ENCODE results near the gene PPIA. TPM values are rescaled to one million over a fixed set of nuclear protein-coding genes. Genes with fewer than 3 reads are reported as not detected.
"Not testable (repeated sequence)": the region's sequence is repeated elsewhere in the genome, so short reads cannot be mapped to it uniquely, and the experiment has no call there.

Gene PPIA
- polyA plus RNA-seq, 3 donors: 1,223 to 1,327 (median 1,239) TPM

GRCh38 chr7:44772440-44772839 is 24.0 kb upstream of the PPIA start:
- no peak for DNase-seq

GRCh38 chr7:44772867-44773266 is 23.6 kb upstream of the PPIA start:
- no peak for DNase-seq

- not testable (repeated sequence) for DNase-seq
Measured at GRCh38 chr7:44774486-44774885, 22.0 kb upstream of the PPIA start.

- DNase-seq: no peak
Measured at GRCh38 chr7:44775383-44776107, 20.9 kb upstream of the PPIA start.

- DNase-seq: no peak
Measured at GRCh38 chr7:44776211-44776610, 20.3 kb upstream of the PPIA start.

GRCh38 chr7:44782460-44782859 is 14.0 kb upstream of the PPIA start:
- DNase-seq: no peak

GRCh38 chr7:44783407-44783806 is 13.1 kb upstream of the PPIA start:
- DNase-seq: no peak

- DNase-seq: no peak
Measured at GRCh38 chr7:44784364-44784763, 12.1 kb upstream of the PPIA start.

GRCh38 chr7:44785218-44785617 is 11.3 kb upstream of the PPIA start:
- not testable (repeated sequence) for DNase-seq

- DNase-seq: no peak
Measured at GRCh38 chr7:44787041-44787440, 9.4 kb upstream of the PPIA start.

GRCh38 chr7:44787762-44788161 is 8.7 kb upstream of the PPIA start:
- DNase-seq: no peak

GRCh38 chr7:44789990-44790389 is 6.5 kb upstream of the PPIA start:
- no peak for DNase-seq

GRCh38 chr7:44791278-44792219 is 4.9 kb upstream of the PPIA start:
- no peak for DNase-seq

GRCh38 chr7:44793919-44794318 is 2.6 kb upstream of the PPIA start:
- DNase-seq: no peak

GRCh38 chr7:44794331-44794730 is 2.1 kb upstream of the PPIA start:
- DNase-seq: no peak

GRCh38 chr7:44796034-44796503 is 412 bp upstream of the PPIA start:
- peak; percentile 54 for DNase-seq

GRCh38 chr7:44797329-44798258 is 1.1 kb downstream of the PPIA start:
- peak; percentile 88 for DNase-seq

GRCh38 chr7:44798649-44799305 is 2.3 kb downstream of the PPIA start:
- DNase-seq: no peak

- DNase-seq: no peak
Measured at GRCh38 chr7:44799939-44800338, 3.5 kb downstream of the PPIA start.

- DNase-seq: no peak
Measured at GRCh38 chr7:44801890-44802289, 5.4 kb downstream of the PPIA start.

GRCh38 chr7:44802418-44803025 is 6.0 kb downstream of the PPIA start:
- DNase-seq: no peak
